Effector CD4-positive, alpha-beta T cell (primary cell): ENCODE measurements around the gene MGLL.

Experiments used
- DNase-seq: peaks from one replicate; pipeline ENCODE4 v3.0.0-alpha.2; 2020

Gene MGLL

DNA sequence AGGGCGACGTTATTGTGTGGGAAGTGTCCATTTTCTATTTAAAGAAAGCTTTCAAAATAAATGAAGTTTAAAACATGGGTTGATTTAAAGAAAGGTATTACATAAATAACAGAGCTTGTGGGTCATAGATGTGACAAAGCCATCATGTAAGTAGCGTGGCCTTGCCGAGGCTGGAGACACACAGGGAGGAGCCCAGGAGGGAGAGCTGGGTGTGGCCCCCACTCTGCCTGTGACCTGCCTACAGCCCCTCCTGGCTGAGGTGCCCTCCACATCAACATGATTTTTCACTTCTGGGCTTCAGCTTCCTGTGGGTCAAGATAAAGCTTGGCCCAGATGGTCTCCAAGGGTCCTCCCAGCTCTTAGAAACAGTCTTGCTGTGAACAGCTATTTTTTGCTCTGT, 12.5 kb upstream of the MGLL start:
- DNase-seq = no peak

DNA sequence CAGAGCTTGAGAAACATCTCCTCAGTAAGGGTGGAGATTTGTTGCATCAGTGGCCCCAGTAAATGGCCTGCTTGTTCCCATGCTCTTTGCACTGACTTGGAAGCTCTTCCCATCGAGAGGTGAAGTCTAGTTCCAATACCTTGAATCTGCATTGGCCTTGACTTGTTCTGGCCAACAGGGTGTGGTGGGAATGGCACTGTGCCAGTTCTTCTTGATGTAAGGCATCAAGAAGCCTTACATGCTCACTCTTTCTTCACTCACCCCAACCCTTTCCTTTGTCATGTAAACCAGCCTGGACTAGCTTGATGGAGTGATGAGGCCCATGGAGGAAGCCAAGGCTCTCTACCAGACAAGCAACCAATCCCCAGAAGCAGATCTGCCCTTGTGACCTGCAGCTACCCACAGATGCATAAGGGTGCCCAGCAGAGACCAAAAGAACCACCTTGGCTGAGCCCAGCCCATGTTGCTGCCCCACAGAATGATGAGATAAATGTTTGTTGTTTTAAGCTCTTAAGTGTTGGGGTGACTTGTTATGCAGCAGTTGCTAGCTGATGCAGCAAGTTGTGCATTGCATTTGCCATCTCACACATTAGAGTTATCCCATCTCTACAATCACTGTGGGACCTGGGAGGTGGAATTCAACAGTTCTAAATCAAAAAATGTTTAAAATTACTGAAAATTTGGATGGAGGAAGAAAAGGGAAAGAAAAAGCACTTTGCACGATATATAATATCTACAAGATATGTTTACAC, 11.1 kb upstream of the MGLL start:
- no peak for DNase-seq

DNA sequence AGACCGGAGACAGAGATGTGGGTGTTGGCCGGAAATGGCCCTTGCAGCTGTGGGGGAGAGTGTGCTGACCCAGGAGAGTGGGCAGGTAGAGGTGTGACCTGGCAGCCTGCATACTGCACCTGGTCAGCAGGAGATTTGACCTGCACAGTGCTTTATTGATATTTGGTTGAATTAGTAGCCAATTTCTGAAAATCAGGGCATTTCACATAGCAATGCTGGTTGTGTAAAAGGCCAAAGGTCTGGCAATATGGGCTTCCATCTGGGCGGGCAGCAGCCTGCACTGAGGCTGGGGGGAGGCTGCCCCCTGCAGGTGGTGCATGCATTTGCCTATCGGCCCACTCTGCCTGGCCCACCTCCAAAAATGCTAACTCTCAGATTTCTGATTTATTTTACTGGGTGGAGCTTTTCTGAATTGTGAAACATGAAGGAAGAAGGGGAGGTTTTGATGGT, 9.4 kb upstream of the MGLL start:
- DNase-seq = no peak

DNA sequence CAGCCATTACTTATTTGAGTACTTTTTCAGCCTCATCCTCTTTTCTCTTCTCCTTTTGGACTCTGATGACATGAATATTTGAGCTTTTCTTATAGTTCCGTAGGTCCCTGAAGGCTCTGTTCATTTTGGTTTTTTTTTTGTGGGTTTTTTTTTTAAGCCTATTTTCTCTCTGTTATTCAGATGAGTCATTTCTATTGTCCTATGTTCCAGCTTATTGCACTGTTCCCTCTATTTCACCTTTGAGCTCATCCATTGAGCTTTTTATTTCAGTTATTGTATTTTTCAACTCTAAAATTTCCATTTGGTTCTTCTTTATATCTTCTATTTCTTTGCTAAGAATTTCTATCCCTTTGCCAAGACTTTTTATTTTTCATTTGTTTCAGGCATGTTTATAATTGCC, 7.2 kb upstream of the MGLL start:
- DNase-seq = no peak

DNA sequence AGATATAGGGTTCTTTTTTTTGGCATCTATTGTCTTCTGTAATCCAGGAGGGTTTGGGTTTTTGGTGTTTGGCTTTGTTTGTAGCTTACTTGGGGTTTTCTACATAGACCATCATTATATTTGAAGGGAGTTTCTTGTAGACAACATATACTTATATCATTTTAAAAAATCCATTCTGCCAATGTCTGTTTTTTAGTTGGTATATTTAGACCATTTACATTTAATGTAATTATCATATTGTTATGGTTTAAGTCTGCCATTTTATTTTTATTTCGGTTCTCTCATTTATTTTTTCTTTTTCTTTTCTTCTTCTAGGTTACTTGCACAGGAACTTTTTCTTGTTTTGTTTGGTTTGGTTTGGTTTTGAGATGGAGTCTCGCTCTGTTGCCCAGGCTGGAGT, 5.5 kb upstream of the MGLL start:
- no peak for DNase-seq

DNA sequence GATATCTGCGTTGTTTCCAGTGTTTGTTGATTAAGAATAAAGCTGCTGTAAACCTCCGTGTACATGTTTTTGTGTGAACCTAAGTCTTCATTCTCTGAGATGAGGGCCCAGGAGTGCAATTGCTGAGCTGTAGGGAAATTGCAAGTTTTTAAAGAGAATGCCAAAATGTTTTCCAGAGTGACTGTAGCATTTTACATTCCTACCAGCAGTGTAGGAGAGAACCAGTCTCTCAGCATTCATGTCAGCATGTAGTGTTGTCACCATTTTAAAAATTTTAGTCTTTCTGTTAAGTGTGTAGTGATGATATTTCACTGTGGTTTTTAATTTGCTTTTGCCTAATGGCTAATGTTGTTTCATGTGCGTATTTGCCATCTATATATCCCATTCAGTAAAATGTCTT, 3.4 kb upstream of the MGLL start:
- no peak for DNase-seq

DNA sequence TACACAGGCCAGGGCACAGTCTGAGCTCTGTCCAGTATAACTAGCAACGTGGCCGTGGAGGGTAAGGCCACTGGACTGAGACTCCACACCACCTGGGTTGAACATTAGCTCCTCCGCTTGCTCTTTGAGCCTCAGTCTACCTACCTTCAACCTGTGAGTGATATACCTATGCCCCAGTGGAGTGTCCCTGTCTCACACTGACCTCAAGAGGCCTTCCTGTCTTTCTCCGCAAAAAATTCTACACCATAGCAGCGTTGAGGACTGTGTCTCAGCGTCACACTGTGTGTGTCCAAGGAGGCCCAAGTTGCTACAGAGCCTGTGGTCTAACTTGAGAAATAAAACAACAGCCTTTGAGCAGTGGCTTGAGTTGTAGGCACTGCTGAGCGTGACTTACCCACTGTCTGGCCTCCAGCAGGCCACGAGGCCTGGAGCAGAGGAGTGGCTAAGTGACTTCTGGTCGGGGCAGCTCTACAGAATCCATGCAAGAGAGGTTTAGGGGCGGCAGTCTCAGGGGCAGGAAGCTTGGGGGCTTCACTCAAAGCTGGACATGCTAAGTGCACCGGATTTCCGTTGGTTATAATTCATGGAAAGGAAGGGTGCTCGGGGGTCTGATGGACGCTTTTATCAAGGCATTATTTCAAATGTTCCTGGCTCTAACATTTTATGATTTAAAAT, 2.0 kb upstream of the MGLL start:
- no peak for DNase-seq

DNA sequence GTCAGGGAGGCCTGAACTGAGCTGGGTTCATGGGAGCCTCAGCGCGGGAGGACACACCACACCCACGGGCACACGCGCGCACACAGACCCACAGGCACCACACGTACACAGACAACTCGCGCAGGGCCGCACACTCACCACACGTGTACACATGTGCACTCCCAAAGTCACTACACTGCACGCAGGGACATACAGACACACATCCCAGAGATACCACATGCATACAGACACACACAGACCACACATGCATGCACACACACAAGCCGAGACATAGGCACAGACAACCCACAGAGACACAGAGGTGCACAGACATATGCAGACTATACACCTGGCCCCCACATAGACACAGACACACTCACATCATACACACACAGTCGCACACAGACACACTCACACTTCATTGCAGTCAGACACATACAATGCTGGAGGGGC, 1.1 kb upstream of the MGLL start:
- DNase-seq = no peak

DNA sequence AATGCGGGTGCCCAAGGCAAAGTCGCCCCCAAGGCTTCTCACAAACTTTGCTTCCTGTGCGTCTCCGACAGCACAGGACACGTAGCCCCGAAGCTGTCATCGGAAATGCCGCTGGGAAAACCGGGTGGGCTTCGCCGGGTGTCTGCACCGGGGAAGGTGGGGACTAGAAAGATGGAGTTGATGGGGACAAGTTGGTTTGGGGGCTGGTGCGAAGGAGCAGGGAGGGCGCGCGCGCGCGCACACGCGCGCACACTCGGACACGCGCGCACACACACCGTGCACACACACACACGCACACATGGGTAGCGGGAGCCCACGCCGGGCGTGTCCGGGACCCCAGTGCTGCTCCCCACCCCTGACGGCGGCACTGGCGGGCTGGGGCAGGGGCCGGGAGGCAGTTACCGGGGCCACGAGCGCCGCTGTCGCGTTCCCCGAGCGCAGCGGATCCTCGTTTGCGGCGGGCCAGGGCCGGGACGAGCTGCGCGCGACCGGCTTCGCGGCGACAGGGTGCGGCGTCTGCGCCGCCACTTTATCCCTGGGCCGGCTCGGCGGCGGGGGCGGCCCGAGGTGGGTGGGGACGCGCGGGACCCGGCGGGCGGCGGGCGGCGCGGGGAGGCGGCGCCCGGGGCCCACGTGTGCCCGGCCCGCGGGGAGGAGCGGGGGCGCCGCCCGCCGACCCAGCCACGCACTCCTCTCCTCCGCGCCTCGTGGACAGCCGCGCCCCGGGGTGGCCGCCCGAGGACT, 539 bp upstream of the MGLL start:
- no peak for DNase-seq

DNA sequence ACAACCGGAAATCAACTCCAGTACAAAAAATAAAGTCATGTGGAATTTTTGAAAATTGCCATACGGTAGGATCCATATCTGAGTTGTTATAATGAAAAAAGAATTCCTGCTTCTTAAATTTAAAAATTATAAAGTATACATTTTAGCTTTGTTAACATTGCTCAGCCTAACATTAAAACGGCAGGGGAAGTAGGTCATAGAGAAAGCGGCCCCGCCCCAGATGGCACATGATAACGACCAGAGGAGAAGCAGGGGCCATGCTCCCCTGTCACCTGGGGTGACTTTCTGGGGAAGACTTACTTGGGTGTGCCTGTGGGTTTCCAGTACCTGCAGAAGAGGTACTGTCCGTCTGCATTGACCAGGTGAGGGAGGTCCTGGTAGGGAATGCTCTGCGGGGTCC, 921 bp downstream of the MGLL start:
- DNase-seq = no peak

DNA sequence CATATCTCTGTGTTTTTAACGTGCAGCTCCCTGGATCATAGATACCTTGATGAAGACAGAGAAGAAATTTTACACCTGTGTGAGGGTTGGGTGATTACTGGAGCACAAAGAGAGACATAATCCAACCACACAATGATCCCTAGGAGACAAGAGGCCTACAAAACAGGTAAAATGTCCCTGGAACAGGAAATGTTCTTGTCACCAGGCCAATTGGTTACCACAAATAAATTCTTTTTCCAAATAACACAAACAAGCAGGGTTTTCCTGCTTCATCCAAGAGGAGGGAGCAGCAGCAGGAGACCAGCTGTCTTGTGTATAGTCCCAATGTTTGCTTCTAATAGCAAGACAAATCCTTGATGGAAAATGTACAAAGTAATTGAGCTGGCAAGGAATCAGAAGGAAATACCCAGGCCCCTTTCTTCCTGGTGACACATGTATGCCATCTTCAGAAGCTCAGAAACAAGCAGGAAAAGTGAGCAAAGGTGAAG, 1.4 kb downstream of the MGLL start:
- DNase-seq = no peak

DNA sequence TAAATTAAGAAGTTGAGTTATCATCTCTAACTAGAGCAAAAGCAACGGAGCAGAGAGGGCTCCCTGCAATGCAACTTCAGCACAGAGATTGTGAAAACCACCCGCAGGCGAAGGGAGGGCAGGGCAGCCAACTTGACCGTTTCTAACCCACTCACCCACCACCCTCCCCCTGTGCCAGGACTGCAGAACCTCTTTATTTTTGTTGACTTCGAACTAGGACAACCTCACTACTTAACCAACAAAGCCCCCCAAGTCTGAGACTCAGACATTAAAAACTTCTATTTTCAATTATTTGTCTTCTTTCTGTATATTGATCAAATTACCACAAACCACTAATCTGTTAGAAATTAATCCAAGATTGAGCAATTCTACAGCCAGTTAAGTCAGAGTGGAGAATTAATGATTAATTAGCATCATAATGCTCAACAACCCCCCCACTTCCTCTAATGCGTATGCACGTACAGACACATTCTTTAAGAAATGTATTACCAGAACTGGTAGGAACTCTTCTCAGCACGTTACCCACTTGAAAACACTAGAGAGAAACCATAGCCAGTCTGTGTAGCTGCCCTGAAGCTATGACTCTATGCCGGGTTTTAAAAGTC, 2.0 kb downstream of the MGLL start:
- DNase-seq = no peak

DNA sequence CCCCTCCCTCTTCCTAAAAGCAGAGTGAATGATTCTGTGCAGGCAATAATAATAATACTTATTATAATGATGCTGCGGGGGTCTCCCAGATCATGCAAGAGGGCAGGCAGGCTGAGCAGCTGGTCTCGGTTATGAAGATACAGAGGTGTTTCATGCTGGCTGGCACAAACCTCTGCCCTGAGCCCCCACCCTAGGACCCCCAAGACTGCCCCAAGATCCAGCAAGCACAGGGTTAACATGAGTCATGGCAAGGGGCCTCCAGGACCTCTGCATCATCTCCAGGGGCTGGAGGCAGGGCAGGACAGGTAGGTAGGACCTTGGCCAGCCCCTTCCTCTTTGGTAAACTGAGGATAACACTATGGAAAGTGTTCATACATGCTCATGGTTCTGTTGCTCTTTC, 2.7 kb downstream of the MGLL start:
- DNase-seq = no peak

DNA sequence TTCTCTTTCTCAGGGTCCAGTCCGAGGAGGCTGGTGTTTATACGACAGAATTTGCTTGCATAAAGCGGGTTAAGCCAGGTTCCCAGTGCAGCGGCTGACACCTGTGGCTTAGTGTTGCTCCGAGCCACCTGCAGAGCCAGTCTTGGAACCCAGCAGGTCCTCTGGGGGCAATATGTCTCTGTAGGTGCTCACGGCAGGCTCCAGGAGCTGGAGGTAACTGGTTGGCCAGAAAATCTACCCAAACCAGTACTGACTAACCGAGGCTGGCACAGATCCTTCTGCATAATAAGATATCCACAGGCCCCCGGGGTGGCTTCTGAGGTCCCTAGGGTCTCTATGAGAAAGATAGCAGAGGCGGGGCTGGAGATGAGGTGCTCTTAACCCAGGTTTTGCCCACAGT, 3.2 kb downstream of the MGLL start:
- no peak for DNase-seq

DNA sequence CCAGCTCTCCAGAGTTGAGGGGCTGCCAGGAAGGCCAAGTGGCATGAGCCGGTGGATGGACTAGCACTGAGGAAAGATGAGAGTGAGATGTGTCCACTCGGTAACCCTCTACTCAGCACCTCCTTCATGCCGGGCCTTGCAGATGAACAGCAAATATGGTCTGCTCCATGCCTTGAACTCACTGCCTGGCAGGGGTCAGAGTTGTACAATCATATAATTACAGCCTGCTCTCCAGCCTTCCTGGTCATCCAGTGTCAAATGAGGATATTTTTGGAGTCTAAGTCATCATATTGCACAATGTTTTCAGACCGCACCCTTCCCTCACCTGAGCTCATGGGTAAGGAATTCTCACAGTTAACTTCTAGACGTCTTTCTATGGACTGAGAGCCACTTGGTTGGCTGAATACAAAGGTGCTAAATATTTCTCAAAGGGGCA, 4.9 kb downstream of the MGLL start:
- no peak for DNase-seq

DNA sequence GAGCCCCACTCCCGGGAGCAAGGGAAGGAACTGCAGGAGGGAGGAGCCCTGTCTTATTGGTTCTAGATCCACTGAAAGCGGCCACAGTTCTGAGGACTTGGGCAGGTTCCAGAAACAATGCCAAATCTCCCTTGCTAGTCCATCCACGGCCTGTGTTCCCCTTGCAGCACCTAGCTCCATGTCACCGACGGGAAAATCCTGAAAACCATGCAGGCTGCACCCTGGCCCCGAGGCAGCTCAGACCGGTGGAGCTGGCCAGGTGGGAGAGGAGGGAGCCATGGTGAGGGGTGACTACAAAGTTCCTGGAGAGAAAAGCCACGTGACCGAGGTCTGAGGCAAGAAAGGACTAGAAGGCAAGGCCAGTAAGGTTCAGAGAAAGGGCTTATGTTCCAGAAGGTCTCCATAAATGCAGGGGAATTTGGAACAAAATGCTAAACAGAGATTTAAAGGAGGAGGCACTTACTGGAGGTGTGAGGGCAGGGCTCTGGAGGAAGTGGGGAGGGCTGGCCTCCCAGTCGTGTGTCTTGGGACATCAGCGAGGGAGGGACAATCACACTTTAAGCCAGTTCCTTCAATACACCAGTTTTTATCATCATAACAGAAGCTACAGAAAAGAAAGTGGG, 5.4 kb downstream of the MGLL start:
- no peak for DNase-seq

DNA sequence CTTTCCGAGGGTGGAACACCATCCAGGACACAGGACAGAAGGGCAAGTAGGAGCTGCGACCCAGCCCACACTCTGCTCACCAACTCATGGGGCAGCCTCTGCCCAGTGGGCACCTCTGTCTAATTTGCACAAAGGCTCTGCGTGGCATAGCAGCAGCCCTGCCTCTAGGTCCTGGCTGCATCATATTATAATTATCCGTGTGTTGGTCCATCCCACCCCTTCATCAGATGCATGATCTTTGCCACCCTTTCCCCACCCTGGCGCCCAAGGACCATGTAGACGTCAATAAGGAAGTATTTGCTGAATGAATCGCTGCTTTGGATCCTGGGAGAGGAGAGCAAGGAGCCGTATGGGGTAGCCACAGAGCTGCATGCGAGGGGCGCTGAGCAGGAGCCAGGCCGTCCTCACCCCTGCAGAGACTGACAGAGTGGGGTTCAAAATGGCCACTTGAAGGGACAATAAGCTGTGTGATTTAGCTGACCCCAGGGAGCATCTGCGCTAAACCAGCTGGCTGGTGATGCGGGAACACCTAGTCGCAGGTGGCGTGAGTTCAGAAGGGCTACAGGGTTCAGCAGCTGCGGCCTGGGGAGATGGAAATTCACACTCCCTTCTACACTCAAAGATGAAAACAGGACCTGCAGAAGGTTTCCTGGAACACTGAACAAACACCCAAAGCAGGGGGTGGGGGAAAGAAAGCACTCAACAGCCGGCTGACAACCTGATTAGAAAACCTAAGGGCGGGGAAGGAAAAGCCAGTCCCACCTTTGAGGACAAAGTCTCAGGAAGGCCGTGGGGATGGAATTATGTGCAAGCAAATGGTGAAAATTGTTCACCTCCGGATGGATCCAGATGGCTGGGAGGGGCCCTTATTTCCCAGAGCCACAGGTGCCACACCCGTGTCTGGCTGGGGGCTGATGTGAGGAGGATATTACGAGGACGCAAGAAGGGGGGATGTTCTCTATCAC, 6.4 kb downstream of the MGLL start:
- no peak for DNase-seq

DNA sequence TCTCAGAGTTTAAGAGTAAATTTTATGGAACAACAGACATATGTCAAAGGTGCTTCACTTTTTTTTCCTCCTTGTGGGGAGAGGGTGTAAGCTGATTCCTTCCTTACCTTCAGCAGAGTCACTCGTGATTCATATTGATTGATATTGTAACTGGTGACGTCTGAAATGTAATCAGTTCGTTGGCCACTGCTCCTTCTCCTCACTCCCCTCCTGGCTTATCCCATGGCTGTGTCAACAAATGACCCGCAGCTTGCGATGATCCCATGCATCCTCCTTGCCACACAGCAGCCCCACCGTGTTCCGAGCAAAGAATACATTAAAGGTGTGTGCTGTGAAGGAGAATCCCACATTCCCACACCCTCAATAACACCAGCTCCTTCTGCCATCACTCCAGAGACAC, 7.3 kb downstream of the MGLL start:
- no peak for DNase-seq

DNA sequence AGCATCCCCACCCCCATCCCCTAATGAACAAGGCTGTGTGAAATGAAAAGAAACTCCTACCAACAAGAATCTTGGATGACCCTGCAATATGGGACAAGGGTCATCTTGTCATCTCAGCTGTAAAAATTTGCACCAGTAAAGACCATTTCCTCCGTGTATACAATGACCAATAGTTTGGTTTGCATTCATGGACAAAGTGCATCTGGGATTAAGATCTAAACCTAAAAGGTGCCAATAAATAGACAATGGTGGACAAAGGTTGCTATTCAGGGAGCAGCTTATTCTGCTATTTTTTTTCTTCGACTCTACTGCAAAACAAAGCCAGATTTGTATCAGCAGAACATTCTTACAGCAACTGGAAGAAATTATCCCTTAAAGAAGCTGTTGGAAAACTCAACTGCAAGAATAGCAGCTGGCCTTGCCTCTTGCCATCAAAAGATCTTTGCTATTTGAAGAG, 8.0 kb downstream of the MGLL start:
- DNase-seq = no peak

DNA sequence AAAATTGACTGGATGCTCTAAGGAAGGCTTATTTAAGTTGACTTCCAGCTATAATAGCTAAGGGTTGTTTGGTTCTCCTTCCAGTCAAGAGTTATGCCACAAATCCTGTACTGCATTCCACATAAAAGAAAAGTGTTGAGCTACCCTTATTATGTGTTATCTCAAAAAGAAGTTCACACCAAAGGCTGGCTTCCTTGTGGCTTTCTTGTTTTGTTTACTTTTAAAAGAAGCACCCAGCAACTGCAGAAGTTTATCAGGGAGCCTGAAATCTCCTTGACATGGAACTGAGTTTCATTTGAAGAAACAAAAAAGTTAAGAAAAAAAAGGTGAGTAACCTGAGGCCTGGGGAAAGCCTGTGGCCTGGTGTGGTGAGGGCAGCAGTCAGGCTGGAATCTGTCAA, 10.2 kb downstream of the MGLL start:
- DNase-seq = no peak

DNA sequence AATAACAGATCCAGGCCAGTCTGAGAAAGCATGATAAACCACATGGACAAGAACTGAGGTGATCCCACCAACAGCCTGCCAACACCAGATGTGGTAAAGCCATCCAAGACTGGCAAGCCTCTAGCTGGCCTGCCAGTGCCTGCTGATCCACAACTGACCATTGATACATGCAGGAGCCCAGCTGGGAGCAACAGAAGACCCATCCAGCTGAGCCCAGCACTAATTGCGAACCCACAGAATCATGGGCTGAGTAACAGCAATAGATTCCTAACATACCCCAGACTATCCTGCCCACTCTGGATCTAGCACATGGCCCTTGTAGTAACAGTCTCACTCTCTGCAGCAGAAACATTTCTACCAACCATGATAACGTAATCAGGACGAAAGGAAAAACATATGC, 10.6 kb downstream of the MGLL start:
- no peak for DNase-seq

DNA sequence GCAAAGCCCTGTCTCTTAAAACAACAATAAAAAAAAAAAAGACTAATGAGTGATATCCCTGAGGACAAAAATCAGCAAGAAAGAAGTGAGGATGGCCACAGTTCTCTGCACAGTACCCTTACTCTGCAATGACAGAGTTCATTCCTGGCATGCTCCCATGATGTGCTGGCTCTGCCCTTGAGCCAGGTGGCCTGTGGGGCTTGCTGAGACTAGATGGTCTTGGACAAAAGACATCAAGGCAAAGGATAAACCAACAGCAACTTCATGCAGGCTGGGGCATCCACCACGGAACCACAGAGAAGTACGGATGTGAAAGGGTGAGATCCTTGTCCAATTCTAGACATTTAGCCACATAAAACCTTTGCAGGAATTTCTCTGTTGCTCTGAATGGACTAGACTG, 12.7 kb downstream of the MGLL start:
- DNase-seq = no peak
